HG02571 (cell line): Measurements from ENCODE around the gene IFI6.
"Not testable (repeated sequence)": the region's sequence is repeated elsewhere in the genome, so short reads cannot be mapped to it uniquely, and the experiment has no call there.

ENCODE experiments used
- ATAC-seq: cut with Tn5 transposase; IDR thresholded peaks from one replicate; pipeline ENCODE4 v1.9.1; 2021; ENCODE audit warnings: mild to moderate bottlenecking, moderate library complexity; ENCODE audit not compliant: unreplicated experiment

IFI6 gene

DNA sequence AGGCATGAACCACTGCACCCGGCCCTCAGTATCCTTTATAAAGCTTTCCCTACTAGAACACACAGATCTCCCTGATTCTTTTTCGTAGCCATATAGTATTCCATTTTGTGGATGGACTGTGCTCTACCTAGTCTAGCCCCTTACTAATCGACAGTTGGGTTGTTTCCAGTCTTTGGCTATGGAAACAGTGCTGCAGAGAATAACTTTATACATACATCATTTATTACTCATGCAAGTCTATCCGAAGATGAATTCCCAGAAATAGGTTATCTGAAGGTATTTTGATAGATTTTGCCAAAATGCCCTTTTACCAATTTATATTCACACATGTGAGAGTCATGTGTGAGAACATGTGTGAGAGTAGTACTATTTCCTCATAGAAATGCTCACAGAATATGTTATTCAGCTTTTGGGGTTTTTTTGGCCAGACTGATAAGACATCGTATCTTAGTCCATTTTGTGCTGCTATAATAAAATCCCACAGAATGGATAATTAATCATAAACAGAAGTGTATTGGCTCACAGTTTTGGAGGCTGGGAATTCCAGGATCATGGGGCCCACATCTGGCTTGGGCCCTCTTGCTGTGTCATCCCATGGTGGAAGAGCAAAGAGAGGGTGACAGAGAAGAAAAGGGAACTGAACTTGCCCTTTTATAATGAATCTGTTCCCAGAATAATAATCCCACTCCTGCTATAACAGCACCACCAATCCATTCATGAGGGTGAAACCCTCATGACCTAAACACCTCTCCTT, 19.7 kb downstream of the IFI6 start:
- no peak for ATAC-seq

DNA sequence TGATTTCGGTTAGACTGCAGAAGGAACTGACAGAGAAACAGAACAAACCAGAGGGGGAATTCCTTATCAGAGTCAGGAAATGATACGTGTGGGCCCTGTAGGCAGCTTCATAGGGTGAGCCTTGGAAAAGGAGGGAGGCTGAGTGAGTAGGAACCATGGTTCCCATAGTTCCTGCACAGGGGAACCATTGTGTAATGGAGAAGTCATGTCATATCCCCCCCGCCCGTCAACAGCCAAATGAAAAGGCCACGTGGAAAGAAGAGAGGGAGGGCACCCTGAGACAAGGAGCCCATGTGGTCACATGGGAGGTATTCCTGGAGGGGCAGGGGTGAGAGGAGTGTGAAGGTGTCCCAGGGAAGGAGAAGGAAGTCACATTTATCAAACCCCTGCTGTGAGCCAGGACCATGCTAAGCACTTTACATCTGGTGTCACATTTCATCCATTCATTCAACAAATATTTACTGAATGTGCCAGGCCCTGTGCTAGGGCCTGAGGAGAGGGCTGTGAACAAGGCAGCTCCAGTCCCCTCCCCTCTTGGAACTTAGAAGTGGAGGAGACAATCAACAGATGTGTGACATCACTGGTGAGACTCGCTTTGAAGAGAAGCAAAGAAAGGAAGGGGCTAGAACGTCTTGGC, 21.3 kb downstream of the IFI6 start:
- no peak for ATAC-seq

DNA sequence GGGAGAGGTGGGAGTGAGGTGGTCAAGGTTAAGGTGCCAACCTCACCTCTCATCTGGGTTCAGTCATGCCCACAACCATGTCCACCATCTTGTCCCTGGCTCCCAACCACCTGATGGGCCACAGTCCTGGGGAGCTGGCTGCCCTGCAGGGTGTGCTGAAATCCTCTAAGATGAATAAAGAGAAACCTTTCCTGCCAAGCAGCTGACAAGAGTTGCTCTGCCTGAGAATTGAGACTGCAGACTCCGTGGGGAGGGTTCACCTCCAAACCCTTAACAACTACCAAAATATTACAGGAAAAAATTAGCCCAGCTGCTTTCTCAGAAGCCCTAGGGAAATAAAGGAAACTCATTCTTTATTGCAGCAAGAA, 21.8 kb downstream of the IFI6 start:
- no peak for ATAC-seq

DNA sequence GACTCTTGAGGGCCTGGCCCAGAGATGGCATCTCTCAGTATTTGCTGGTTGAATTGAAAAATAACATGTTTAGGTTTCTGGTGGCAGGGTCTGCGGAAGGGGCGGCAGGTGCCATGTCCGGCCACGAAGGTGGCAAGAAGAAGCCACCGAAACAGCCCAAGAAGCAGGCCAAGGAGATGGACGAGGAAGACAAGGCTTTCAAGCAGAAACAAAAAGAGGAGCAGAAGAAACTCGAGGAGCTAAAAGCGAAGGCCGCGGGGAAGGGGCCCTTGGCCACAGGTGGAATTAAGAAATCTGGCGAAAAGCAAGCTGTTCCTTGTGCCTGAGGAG, 22.7 kb downstream of the IFI6 start:
- no peak for ATAC-seq

DNA sequence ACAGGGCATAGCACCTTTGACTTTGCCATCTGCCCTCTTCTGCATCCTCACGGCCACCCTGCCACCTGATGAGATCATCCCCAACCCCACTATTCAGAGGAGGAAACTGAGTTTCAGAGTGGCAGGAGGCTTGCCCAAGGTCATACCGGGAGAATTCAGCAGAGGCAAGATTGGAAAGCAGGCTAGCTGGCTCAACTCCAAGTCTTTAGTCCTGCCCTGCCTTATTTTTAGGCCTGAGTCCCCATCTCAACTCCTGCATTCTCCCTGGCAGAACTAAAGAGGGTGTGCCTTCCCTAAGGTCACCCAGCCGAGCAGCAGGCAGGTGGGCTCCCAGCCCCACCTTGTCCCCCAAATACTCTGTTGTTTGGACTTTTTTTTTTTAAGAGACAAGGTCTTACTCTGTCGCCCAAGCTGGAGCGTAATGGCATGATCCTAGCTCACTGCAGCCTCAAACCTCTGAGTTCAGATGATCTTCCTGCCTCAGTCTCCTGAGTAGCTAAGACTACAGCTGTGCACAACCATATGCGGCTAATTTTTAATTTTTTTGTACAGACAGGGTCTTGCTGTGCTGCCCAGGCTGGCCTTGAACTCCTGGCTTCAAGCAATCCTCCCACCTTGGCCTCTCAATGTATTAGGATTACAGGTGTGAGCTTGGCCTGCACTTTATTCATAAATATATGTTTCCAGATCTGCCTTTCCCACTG, 23.2 kb downstream of the IFI6 start:
- ATAC-seq, result no peak

DNA sequence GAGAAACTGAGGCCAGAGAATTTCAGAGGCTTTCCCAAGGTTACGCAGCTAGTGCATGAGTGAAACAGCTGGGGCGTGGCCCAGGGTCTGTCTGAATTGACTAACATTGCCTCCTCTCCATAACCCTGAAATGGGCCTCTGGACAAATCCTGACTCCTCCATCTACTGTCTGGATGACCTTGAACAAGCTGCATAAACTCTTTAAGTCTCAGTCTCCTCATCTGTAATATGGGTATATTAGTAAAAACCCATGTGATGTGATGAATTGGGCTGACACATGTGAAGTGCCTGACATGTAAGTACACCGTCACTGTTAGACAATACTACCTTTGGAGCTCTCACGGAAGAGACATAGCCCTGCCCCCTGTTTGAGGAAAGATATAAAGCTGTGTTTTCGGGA, 24.7 kb downstream of the IFI6 start:
- ATAC-seq, result no peak

DNA sequence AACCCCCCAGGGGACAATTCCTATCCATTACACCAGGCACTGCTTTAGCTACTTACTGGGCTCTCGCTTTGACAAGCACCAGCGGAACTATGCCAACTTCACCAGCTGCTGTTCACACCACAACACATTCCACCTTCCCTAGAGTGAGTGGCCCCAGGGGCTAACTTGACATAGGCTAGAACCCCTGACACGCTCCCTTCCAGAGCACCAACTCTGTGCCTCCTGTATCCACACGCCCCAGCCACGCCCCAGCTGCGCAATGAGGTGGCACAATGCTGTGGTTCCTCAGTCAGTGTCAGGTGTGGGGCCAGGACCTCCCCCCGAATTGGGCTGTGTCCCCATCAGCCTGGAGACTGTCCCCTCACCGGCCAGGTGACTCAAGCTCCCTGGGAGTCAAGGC, 25.3 kb downstream of the IFI6 start:
- no peak for ATAC-seq

DNA sequence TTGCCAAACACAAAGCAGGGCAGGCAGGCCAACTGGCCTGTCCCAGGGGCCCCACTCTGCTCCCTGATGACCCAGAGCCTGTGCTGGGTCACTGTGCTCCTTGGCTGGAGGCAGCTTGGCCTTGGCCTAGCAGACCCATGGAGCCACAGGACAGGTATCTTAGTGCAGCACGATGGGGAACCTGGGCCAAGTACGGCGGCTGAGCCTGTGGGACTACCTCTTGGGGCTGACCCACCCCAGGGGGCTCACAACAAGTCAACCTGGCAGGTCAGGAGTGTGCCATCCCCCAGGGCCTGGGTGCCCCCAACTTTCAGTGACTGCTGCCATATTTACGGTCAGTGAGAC, 26.9 kb downstream of the IFI6 start:
- ATAC-seq, result no peak

DNA sequence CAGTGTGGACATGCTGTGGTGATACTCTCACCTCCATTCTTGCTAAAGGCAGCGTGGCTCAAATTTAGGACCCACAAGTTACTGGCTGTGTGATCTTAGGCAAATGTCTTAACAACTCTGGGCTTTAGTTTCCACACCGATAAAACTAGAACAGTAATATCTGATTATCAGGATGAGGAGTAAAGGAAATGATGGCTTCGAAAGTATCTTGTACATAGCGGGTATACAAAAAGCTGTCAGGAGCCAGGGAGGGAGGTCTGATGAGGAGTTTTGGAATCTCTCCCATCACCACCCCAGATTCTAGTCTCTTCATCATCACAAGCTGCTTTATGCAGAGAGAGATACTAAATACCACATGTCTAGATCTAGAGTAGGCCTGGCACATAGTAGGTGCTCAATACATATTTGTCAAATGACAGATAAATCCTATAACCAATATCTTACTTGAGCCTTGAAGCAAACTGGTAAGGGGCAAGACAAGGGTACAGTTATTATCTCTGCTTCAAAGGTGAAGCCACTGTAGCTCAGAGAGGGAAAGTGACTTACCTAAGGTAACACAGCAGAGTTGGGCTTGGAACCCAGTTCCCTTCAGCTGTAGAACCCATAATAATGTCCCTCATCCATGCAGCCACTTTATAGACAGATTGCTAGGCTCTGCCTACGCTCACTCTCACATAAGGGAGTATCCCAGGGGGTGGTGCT, 27.5 kb downstream of the IFI6 start:
- ATAC-seq, result no peak

DNA sequence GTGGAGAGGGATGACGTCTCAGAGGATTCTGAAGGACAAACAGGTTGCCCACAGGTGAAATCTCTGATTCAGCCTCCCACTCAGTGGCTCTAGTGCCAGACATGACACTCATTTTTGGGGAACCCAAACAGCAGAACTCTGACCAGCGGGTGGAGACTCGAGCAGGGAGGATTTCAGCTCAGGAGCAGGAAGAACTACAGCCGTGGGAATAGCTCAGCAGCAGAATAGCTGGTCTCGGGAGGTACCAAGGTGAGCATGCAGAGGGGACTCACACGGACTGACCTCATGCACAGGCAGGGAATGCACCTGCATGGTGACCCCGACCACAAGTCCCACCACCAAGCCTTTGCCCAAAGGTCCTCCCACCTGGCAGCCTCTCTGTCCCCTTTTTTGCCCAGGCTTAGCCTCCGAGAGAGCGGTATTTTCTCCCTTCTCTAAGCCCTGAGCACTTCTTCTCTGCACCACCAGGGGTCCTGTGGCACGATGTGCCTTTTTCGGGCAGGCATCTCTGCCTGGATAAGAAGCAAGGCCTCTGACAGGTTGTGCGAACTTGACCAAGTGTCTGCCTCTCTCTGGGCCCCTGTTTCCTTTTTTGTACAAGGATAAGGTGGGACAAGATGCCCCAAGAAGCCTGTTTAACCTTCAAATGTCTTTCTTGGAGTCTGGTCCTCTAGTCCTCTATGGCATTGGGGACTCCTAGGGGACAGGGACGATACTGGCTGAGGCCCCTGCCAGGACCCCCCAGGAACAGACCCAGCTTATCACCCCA, 28.2 kb downstream of the IFI6 start:
- ATAC-seq, result no peak

DNA sequence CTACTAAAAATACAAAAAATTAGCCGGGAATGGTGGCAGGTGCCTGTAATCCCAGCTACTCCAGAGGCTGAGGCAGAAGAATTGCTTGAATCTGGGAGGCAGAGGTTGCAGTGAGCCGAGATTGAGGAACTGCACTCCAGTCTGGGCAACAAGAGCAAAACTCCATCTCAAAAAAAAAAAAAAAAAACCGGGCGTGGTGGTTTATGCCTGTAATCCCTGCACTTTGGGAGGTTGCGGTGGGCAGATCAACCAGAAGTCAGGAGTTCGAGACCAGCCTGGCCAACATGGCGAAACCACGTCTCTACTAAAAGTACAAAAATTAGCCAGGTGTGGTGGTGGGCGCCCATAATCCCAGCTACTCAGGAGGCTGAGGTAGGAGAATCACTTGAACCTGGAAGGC, 31.5 kb downstream of the IFI6 start:
- not testable (repeated sequence) for ATAC-seq

DNA sequence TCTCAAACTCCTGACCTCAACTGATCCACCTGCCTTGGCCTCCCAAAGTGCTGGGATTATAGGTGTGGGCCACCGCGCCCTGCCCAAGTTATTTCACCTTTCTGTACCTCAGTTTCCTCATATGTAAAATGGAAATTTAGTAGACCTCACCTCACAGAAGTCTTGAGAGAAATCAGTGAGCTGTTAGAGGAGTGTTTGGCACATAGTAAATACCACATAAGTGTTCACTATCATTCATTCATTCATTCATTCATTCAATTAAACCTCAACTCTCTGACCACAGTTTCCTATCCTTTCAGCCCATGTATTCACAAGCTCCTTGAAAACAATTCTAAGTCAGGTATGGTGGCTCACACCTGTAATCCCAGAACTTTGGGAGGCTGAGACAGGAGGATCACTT, 33.2 kb downstream of the IFI6 start:
- ATAC-seq, result no peak

DNA sequence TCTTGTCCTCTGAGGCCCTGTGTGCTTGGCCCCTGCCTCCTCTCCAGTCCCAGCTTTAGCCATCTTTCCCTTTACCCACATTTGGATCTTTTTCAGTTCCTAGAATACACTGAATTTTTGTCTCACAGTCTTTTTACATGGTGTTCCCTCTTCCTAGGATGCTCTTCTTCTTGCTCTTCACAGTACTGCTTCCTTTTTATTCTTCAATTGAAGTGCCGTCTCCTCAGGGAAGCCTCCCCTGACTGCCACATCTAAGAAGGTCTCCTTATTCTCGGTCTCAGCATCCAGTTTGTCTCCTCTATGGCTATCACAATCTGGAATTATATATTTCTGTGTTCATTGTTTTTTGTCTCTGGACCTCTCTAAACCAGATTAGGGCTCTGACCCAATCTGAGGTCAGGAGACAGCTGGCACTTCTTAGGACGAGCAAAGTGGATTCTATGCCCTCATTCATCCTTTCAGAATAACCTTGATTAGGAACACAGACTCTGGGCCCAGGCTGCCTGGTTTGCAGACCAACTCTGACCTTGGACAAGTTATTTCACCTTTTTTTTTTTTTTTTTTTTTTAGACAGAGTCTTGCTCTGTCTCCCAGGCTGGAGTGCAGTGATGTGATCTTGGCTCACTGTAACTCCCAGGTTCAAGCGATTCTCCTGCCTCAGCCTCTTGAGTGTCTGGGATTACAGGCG, 33.8 kb downstream of the IFI6 start:
- no peak for ATAC-seq

DNA sequence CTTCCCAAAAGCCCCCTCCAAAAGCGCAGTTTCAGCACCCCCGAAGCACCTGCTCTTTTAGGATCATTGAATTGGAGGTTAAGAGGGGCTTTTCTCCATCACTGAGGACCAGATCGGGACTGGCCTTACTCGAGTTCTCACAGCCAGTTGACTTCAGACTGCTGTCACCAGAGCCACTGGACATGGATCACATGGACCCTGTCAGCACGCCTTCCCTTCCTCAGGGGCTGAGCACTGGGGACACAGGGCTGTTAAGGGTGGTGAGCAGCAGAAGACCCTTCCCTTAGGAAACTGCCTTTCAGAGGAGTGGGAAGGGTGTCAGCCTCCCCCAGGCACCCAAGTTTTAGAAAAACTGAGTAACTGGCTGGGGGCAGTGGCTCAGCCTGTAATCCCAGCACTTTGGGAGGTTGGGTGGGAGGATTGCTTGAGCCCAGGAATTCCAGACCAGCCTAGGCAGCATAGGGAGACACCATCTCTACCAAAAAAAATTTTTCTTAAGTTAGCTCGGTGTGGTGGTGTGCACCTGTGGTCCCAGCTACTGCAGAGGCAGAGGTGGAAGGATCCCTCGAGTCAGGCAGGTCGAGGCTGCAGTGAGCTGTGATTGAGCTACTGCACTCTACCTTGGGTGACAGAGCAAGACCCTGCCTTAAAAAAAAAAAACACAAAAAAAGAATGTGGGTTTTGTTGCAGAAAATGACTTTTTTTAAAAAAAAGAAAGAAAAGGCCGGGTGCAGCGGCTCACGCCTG, 36.4 kb downstream of the IFI6 start:
- ATAC-seq, result no peak

DNA sequence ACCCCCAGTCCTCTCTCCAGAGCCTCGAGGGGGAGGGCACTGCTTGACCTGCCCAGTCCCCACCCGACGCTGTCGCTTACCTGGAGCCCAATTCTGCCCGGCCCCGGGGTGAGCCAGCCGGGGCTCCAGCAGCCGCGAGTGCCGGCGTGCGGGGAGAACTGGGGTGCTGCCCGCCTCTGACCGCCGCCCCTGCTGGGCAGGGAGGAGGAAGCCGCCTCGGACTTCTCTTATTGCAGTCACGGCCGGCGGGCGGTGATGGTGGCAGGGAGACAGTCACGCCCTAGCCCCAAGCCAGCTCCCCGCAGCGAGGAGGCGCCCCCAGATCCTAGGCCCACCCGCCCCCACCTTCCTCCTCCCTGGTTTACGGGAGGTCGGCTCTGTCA, 37.0 kb downstream of the IFI6 start, which contains the start of gene FGR:
Gene FGR, minus strand, starts transcription at position 201 of the 383 bp plus-strand sequence. CDS start 11,269 bp downstream, outside the sequence.
- no peak for ATAC-seq

DNA sequence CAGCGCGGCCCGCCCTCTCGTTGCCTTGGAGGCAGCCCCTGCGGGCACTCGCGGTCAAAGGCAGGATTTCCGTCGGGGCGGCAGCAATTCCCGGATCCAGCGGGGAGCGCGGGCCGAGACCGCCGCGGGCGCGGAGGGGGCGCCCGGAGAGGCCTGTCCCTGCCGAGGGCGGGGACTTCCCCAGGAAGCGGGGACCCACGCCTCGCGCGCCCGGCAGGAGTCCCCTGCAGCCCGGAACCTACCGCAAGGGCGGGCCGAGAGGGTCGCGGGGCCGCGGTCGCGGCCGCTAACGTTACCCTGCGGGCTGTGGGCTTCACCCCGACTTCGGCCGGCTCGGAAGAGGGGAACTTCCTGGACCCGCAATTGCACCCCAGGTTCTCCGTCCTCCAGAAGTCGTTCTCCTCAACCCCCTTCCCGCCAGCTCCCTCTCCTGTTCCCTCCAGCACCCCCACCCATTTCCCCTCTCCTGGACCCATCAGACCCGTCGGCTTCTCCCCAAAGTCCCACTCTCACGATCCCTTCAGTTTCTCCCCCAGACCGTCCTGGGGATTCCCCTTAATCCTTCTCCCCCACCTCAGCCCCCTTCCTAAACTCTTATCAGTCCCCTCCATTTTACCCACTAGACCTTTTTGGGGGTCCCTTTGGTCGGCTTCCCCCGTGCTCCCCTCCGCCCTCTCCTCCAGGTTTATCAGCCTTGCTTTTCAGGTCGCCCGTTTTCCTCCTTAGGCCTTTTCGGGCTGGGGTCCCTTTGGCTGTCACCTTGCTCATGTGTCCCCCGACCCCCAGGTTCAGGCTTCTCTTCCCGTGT, 37.6 kb downstream of the IFI6 start:
- ATAC-seq, result no peak

DNA sequence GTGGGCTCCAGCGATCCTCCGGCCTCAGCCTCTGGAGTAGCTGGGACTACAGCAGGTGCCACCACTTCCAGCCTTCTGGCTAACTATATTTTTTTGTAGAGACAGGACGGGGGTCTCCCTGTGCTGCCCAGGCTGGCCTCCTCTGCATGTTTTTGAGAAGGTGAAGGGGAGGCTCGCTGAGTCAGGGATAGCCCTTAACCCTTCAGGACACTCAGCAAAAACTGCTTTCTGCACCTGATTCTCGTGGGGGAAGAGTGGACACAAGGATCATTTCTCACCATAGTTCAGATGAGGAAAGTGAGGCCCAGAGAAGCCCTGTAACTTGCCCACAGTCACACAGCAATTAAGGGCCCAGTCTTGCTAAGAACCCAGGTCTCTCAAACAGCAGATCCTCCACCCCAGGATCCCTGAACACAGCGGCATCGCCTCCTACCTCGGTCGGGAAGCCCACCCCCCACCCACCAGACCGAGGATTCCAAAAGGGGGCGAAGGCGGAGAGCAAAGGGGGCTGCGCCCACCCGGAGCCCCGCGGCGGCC, 38.3 kb downstream of the IFI6 start:
- no peak for ATAC-seq

DNA sequence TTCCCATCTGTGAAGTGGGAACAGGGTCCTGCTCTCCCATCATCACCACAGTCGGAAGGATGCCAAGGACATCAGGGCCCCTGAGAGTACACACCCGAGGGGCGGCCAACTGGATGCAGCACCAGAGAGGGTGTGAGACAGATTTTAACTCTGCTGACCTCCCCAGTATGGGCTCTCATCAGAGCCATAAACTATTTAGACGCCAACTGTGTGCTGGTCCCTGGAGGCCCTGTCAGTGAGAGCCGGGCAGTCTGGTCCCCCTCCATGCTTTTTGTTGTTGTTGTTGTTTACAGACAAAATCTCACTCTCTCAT, 38.7 kb downstream of the IFI6 start:
- no peak for ATAC-seq
